Epithelial cell of proximal tubule (primary cell): ENCODE measurements around the gene CALCOCO2. TPM values are rescaled to one million over a fixed set of nuclear protein-coding genes. Genes with fewer than 3 reads are reported as not detected.

ENCODE experiments used
- DNase-seq: peaks from one replicate; pipeline ENCODE4 v3.0.0-alpha.2; 2011; ENCODE audit warnings: low read depth
- H3K4me3 ChIP-seq: 2 replicates; pipeline ENCODE4 v1.5.1; 2011; ENCODE audit warnings: low read depth, mild to moderate bottlenecking, low read length
- CTCF ChIP-seq: conservative IDR thresholded peaks from 2 replicates; pipeline ENCODE4 v1.5.1; 2012; ENCODE audit warnings: low read depth, mild to moderate bottlenecking, low read length
- total RNA-seq: library from RNA; depleted of rRNA; stranded (reverse); fragments of >200 nt; gene quantifications from 2 replicates; pipeline ENCODE4 v1.2.3, GENCODE V29; 2015

The CALCOCO2 gene
- total RNA-seq, 1 donor from 2014 or later = 24.8 TPM

DNA sequence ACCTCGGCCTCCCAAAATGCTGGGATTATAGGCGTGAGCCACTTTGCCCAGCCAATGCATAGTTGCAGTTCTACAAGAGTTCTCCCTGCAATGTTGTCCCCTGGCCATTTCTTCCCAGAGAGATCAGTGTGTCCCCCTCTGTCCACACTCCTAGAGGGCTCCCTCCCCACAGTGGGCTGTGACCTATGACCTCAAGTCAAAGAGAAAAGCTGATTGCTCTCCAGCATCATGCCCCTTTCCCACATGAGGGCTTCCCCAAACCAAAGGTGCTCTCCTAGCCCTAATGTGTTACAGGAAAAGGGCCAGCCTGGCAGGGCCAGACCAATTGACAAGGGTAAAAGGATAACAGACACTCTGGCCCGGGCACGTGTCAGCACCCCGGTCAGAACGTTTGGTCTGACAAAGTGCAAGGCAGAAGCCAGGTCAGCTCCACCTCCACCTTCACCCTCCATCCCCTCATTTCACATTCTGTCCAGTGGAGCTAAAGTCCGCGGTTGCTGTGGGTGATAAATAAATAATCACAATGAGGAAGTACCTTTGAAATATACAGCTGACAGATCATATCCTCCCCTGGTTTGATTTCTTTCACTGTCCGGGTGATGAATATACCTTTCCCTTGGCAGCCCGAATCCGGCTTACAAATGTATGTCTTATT, 31.6 kb upstream of the CALCOCO2 start:
- no peak overlapping the region for H3K4me3 ChIP-seq
- no peak for TF ChIP-seq CTCF
- no peak for DNase-seq

GRCh38 chr17:48800626-48801217, 30.1 kb upstream of the CALCOCO2 start:
- TF ChIP-seq CTCF = no peak
- no peak for DNase-seq

DNA sequence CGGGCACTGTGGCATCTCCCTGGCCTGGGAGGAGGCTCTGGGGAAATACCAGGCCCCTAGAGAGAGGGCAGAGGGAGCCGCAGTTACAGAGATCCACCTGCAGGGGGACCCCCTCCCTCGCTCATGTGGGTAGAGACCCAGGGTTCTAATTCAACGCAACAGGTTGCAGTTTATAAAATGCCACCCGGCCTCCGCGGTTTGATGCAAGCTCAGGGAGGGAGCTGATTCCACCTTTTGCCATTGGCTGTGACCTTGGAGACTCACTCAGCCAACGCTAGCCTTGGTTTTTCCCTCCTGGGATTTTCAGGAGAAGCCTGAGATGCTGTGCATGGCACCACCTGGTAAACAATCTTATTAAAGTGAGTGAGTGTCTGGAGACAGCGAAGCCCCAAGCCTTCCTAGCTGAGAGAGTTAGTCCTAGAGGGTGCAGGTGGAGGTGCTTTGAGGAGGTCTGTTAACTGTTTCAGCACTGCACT, 25.9 kb upstream of the CALCOCO2 start:
- H3K4me3 ChIP-seq = peak overlapping the region; percentile 27
- TF ChIP-seq CTCF = peak; percentile 95
- no peak for DNase-seq

More at GRCh38 chr17:48800626-48801217, 30.1 kb upstream of the CALCOCO2 start:
- no peak overlapping the region for H3K4me3 ChIP-seq

- DNase-seq = no peak
- no peak for TF ChIP-seq CTCF
- H3K4me3 ChIP-seq = no peak overlapping the region
Measured at GRCh38 chr17:48809182-48809581, 21.7 kb upstream of the CALCOCO2 start.

GRCh38 chr17:48812001-48812400, 18.8 kb upstream of the CALCOCO2 start:
- TF ChIP-seq CTCF = no peak
- no peak for DNase-seq
- no peak overlapping the region for H3K4me3 ChIP-seq

- no peak for DNase-seq
- no peak overlapping the region for H3K4me3 ChIP-seq
- peak; percentile 91 for TF ChIP-seq CTCF
Measured at GRCh38 chr17:48814504-48814903, 16.3 kb upstream of the CALCOCO2 start.

- H3K4me3 ChIP-seq = no peak overlapping the region
- no peak for DNase-seq
- TF ChIP-seq CTCF = no peak
Measured at GRCh38 chr17:48815311-48815710, 15.5 kb upstream of the CALCOCO2 start.
